Activated CD8-positive, alpha-beta memory T cell treated with anti-CD3 and anti-CD28 coated beads, Interleukin-2, amount 50 U/mL, for 24 hours (primary cell): ENCODE measurements around the gene C20orf144.
A peak's percentile ranks its signal among the peaks of the same experiment; 100 is the strongest.

Source experiments
- DNase-seq: peaks from one replicate; pipeline ENCODE4 v3.0.0-alpha.2; 2020; ENCODE audit errors: extremely low read depth

The C20orf144 gene

GRCh38 chr20:33649201-33649681, 12.9 kb upstream of the C20orf144 start:
- no peak for DNase-seq

GRCh38 chr20:33650111-33650752, 11.9 kb upstream of the C20orf144 start:
- DNase-seq = no peak

GRCh38 chr20:33650753-33651561, 11.2 kb upstream of the C20orf144 start:
- DNase-seq = no peak

- DNase-seq = no peak
Observed at GRCh38 chr20:33651562-33652048, 10.5 kb upstream of the C20orf144 start.

GRCh38 chr20:33653218-33653899, 8.8 kb upstream of the C20orf144 start:
- DNase-seq = no peak

GRCh38 chr20:33653900-33654596, 8.1 kb upstream of the C20orf144 start:
- no peak for DNase-seq

GRCh38 chr20:33654680-33655161, 7.4 kb upstream of the C20orf144 start:
- no peak for DNase-seq

GRCh38 chr20:33655164-33655563, 7.0 kb upstream of the C20orf144 start:
- DNase-seq = no peak

- no peak for DNase-seq
Observed at GRCh38 chr20:33656010-33656782, 5.9 kb upstream of the C20orf144 start.

GRCh38 chr20:33656783-33657703, 5.1 kb upstream of the C20orf144 start:
- DNase-seq = no peak

- no peak for DNase-seq
Observed at GRCh38 chr20:33657704-33658095, 4.4 kb upstream of the C20orf144 start.

- no peak for DNase-seq
Observed at GRCh38 chr20:33658510-33658909, 3.6 kb upstream of the C20orf144 start.

- no peak for DNase-seq
Observed at GRCh38 chr20:33658929-33659328, 3.2 kb upstream of the C20orf144 start.

- DNase-seq = no peak
Observed at GRCh38 chr20:33659341-33660034, 2.6 kb upstream of the C20orf144 start.

- no peak for DNase-seq
Observed at GRCh38 chr20:33660035-33660684, 2.0 kb upstream of the C20orf144 start.

GRCh38 chr20:33660685-33661058, 1.5 kb upstream of the C20orf144 start:
- no peak for DNase-seq

GRCh38 chr20:33663161-33664084, 1.3 kb downstream of the C20orf144 start:
- DNase-seq = peak; percentile 49
